NCI-H510A (cell line): ENCODE data around the gene CDH11.

ENCODE experiments used
- DNase-seq: peaks from one replicate; lab custom pipeline; 2025; lab: John Stamatoyannopoulos, UW

Gene CDH11

DNA sequence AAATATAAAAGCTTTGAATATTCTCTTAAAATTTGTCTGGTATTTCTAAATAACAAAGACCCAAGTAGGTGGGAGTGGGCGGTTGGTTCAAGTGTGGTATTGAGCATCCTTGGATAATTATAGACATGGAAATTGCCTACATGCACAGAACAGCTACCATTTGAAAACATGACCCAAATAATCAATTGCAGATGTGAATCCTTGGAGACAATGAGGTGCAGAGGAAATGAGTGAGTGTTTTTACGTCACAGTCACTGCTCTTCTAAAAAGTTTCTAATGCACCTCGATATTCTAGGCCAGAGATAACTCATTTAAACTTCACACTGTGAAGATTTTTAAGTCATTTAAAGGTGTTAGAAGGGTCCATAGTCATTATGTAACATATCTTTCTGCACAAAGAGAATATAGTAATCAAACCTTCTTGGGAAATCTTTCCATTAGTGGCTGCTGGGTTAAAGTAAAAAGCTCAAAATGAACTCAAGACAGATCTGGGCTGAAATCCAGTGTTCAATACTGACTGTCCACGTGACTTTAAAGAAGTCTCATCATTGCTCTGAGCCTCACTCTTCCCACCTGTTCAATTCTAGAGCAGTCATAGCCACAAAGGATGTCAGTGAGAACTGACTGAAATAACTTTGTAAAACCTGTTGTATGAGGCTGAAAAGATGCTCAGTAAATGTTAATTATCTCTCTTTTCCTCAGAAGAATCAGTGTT lies 144.5 kb downstream of the CDH11 start:
- no peak for DNase-seq

DNA sequence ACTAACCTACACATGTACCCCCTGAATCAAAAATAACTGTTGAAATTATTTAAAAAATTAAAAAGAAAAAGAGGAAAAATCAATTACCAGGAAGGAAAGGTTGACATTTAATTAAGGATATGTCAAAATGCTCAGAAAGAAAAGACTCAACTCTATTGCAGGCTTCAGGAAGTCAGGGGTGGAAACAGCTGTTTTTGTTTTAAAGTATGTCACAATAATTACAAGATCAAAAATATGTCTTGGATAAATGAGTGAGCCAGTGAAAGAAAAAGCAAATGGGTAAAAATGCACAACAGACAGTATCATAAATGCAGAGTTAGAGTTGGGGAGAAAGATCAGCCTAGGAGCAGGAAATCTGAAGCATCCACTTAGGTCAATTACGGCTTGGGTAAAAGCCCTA lies 146.0 kb downstream of the CDH11 start:
- DNase-seq = no peak

DNA sequence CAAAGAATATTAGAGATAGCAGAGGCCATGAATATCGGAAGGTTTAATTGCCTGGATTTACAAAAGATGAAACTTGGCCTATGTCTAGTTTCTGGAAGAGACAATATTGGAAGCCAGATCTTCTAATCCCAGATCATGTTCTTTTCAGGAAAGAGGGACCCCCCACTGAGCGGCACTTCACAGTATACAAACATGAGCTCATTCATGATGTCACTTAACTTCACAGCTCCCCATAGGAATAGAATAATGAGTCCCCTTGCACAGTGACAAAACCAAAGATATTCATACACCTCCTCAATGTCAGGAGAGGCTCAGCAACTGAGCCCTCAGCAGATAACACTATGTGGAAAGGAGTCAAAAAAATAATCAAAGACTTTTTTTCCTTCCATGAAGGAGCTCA lies 147.5 kb downstream of the CDH11 start:
- DNase-seq = no peak

DNA sequence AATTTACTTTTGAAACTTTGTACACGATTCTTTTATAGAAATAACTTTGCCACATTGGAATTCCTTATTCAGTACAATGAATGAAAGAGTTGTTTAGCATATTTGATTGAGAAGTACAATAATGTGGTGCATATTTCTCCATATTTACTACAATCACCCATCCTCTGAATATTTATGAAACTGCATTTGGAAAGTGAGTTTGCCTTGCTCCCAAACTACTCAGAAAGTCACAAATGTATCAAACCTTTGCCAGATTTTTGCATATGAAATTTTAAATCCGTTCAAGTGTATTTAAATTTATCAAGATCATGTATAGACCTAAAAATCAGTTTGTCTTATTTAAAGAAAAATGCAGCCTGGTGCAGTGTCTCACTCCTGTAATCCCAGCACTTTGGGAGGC lies 148.7 kb downstream of the CDH11 start:
- no peak for DNase-seq

DNA sequence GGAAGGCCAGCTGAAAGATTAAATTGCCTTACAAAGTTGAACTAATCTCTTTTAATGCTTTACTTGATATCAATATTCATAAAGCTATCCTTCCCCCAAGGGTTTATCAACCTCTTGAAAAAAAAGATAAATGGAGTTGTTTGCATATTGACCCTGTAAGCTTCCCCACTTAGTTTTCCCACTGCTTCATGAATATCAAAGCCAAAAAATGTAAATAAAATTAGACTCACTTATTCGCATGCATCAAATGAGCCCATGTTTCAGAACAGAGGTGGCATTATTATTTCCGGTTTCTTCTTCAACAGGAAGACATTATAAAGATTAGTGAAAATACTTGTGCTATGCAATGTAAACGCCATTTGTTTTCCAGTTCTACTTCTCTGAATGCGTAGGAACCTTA lies 150.7 kb downstream of the CDH11 start:
- no peak for DNase-seq

DNA sequence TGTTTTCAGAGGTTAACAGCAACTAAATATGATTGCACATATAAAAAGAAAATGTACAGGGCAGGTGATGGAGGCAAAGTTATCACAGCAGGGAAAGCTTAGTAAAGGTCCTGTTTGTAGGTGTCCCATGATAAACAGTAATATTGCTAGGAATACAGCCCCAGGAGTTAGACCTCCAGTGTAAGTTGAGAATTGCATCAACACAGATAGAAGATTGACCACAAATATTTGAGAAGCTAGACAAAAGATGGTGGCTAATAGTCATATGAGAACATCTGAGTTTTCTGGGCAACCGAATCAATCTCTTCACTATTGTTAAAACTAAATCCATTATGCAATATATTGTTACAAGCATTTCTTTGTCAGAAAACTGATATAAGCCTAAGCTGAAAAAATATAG lies 152.6 kb downstream of the CDH11 start:
- no peak for DNase-seq

DNA sequence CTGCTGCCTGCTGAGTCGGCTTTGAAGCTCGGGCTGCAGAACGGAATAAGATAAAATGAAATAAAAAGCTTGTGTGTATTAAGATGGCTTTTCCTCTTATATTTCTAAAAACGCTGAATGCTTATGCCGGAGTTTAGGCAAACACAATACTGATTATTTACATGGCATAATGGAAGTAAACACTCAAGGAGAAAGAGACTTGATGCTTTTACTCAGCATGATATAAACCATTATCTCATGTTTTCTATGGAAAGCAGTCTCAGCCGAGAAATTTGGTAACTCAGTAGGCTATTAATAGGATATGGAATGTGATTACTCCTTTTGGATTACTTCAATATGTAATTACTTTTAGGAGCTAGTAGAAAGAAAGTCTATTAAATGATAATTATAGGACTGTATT lies 153.3 kb downstream of the CDH11 start:
- no peak for DNase-seq

DNA sequence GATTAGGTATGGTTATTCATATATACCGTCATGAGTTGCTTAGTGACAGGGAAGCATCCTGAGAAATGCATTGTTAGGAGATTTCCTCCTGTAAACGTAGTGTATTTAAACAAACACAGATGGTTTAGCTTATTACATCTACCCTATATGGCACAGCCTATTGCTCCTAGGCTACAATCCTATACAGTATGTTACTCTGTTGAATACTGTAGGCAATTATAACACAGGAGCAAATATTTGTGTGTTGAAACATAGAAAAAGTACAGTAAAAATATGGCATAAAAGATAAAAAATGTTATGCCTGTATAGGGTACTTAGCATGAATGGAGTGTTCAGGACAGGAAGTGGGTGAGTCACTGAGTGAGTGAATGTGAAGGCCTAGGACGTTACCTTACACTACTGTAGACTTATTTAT lies 157.7 kb downstream of the CDH11 start:
- DNase-seq = no peak

DNA sequence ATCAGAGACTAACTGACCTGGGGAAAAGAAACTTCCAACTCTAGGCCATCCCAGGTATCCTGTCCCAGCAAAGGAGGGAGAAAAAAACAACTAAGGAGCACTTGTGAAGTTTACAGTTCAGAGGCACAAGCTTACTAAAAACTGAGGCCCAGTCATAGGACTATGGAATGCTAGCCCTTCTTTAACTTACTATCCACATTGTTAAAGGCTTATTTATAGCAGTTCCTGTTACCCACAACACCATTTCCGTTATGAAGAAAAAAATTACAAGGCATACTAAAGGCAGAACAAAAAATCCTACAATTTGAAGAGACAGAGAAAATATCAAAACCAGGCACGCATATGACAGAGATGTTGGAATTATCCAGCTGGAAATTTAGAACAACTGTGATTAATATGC lies 159.1 kb downstream of the CDH11 start:
- no peak for DNase-seq

DNA sequence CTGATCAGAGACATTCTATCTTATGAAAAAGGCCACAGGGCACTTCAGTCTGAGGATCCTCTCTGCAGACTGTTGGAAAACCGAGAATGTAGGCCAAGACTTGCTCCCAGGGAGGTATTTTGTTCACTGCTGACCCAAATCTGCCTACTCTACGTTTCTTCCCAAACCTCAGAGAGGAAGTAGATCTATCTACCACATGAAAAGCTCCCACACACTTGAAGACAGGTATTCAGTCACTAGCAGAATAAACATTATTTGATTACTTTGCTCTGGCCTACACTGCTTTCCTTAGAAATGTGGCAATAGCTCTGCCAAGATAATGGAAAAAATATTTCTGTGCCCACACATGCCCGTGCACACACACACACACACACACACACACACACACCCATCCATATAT lies 164.6 kb downstream of the CDH11 start:
- no peak for DNase-seq

DNA sequence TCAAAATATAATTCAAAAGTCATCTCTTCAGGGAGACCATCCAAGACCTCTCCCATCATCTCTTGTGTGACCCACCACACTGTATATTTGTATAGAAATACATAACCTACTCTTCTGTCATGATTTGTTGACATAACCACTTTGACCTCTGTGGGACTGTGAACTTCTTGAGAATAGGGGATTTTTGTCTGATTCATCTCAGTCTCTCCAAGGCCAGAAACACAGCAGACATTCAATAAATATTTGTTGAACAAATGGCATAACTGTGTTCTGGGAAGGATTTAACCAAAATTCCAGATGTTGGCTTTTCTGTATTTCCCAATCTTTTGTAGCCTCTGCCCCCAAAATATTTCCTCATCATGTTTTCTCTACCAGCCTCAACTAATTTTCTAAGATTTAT lies 169.7 kb downstream of the CDH11 start:
- no peak for DNase-seq

DNA sequence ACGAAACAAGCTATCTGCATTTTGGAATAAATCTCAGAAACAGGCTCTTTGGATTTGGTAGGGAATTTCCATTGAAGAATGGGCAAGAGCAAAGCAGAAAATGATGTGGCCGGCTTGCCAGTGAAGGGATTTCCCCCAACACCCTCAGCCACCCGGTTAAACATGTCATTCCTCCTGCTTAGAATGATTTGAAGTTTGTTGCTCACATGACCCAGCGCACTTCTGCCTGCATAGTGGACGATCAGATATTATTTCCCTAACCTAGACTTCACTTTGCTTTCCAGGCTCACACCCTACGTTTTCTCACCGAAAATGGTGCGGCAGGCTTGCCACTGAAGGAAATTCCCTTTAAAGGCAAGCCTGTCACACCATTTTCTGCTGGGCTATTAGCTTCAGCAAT lies 170.7 kb downstream of the CDH11 start:
- no peak for DNase-seq

DNA sequence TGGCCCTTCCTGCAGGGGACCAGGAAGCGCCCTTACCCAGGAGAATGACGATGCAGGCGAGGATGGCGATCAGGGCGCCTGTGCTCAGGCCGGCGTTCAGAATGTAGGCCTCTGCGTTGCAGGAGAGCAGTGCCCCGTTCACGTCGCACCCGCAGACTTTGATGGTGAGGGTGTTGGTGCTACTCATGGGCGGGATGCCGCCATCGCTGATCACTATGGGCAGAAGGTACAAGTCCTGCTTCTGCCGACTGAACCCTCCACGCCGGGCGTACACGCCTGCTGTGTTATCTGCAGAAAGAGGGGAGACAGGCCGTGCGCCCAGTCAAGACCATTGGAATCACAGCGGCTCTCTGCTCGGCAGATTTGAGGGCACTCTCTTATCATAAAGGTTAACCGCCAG lies 171.1 kb downstream of the CDH11 start:
- DNase-seq = no peak

DNA sequence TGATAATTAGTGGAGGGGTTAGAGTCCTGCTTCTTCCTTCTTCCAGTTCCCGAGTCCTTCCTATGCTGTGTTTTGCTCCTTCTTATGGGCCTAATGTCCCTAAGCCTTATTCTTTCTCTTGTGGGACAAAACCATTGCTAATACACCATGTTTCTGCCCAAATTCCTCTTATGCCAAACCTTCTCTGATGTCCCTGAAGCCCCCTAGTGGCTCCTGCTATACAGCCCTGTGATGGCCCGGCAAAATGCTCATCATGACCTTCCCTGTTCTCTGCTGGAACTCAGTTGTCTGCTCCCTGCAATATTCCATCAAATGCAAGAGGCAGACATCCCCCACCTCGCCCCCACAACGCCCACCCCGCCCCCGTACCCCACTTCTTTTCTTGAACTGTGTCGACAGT lies 171.6 kb downstream of the CDH11 start:
- DNase-seq = no peak

DNA sequence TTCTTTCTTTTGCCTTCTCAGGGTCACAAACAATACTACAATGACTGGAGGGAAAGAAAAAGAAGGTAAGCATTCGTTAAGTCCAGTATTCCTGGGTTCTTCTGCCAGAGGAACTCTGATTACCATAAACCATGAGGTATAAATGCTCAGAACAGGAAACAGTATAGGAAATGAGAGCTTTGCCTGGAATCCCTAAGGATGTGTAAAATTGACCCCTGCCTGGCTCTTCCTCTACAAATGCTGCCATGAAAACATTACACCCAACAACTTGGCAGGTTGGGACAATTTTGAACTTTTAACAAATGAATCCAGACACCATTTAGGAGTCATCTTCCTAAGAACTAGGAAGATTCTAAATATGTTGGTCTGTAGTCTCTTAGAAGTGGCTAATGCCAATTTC lies 173.8 kb downstream of the CDH11 start:
- no peak for DNase-seq

DNA sequence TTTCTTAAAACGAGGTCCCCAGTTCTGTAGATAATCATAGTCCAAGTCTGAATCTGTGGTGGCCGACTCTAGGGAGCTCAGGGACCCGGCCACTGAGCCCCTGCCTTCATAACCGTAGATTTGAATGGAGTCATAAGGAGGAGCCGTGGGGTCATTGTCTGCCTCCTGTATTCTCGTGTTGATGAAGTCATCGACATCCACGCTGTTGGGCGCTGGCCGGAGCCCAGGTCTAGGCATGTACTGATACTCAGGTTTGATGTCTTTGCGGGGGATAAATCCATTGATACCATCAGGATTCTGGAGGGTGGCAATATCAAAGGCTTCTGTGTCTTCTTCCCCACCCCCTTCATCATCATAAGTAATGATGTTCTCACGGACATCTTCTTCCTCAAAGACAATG lies 174.2 kb downstream of the CDH11 start:
- DNase-seq = no peak

DNA sequence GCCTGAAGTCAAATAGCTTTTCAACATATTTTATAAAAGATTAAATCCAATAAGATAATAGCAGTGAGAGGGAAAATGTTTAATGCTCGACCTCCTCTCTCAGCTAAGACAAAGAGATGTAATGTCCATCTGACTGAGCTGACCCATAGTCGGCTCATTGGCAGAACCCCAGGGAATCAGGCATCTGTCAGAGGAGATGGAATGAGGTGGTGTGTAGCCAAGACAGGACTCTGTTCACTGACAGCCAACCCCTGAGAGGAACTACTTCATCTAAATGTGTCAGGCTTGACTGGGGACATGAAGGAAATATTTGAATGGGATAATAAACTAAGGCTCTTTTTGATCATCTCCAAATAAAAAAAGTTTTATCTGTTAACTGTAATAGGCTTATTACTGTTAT lies 188.0 kb downstream of the CDH11 start:
- no peak for DNase-seq

DNA sequence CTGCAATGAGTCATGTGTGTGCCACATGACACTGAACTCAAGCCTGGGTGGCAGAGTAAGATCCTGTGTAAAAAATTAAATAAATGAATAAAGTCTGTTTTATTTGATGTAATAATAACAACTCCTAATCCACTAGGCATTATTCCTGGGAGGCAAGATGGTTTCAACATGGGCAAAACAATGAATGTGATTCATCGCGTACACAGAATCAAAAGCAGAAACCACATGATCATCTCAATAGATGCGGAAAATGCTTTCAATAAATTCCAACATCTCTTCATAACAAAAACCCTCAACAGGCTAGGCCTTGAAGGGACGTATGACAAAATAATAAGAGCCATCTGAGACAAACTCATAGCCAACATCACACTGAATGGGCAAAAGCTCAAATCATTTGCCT lies 195.4 kb downstream of the CDH11 start:
- no peak for DNase-seq

DNA sequence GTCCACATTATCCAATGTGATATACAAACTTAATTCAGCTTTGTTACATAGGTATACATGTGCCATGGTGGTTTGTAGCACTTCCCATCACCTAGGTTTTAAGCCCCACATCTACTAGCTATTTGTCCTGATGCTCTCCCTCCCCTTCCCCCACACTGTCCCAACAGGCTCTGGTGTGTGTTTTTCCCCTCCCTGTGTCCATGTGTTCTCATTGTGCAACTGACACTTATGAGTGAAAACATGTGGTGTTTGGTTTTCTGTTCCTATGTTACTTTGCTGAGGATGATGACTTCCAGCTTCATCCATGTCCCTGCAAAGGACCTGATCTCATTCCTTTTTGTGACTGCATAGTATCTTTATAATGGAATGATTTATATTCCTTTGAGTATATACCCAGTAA lies 196.7 kb downstream of the CDH11 start:
- DNase-seq = no peak

DNA sequence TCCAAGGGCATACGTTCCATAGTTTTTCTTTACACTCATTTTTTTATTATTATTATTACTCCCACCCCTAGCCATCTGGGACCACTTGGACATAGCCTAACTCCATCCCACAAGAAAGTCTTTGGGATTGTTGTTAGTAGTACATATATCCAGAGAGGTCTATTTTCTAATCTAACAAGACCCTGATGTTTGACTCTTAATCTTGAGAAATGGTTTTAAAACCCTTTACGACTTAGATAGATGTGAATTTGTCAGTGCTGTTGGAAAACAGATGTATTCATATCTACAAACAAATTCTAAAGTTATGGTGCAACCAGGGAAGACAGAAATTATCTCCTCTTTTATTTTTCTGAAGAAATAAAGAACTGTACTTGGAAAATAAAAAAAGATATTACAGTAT lies 197.8 kb downstream of the CDH11 start:
- no peak for DNase-seq

DNA sequence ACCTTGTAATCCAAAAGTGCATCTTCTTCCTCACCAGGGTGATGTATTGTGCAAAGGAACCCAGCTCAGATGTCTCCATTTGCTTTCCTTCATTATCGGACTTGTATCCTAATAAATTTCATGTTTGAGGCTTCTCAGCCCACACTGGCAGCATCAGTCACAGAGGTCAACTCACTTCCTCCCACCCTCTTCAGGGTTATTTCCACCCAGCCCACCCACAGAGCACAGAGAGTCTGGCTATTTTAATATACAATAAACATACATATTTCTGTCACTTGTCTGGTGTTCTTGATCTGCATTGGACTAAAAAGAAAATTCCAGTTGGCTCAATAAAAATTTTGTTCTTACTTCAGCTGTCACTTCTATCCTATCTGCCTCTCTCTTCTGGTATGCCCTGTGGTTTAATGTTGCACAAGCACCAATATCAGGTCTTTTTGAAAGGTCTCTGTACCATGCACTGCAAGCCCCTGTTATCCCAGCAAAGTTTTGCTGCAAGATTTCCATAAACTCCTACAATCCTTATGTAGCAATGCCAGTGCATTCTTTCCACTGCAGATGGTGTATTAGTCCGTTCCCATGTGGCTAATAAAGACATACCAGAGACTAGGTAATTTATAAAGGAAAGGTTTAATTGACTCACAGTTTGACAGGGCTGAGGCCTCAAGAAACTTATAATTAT lies 201.8 kb downstream of the CDH11 start:
- DNase-seq = no peak

DNA sequence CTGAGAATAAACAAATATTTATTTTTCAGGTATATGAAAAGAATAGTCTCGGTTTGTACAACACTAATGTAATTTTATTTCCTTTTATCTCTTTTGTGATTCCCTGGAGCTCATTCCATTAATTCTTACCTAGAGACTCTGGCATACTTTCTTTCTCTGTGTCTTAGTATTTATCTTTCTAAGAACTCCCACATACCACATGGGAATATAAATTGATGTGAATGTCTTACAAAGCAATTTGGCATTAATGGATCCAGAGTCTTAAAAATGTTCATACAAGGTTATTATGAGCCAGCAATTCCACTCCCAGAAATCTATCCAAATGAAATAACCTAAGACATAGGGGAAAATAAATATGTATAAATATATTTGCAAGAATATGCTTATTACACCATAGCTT lies 202.7 kb downstream of the CDH11 start:
- DNase-seq = no peak

DNA sequence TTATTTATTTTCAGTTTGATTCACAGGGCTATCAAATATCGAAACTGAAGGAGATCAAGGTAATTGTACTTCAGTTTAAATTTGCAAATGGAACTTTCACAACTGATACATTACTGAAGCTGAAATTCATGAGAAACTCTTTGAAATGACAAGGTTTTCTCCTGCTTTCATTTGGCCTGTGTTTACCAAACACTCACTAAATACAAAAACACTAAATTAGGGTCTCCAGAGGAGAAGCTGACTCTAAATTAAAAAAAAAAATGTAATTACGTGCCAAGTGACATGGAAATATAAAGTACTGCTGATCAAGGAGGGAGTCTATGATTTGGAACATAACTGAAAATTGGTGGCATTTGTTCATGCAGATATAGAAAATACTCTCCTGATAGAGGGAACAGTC lies 205.8 kb downstream of the CDH11 start:
- DNase-seq = no peak

DNA sequence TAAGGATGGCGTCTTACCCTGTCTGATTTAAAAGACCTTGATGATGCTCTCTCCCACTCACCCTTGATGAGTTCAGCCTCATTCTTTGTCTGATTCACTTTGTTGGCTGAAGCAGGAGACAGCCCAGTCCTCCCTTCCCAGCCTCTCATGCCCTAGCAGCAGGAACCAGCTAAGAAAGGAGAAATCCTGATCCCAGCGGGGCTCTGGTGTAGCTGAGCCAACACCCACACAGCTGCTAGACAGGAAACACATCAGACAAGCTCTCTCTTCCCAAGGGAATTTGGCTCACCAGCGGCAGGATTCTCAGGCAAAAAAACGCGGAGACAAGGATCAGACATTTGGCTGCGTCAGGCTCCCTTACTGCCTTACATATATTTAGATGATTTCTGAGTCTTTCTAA lies 211.5 kb downstream of the CDH11 start:
- no peak for DNase-seq
